Erythroblast (primary cell): ENCODE results near the gene CELA2B.
"Not testable (repeated sequence)": the region's sequence is repeated elsewhere in the genome, so short reads cannot be mapped to it uniquely, and the experiment has no call there.

Source experiments
- GATA1 ChIP-seq: IDR thresholded peaks from 2 replicates; pipeline ENCODE4 v1.6.1; 2011; ENCODE audit warnings: low read depth, mild to moderate bottlenecking, control low read depth, low read length, moderate library complexity
- POLR2A ChIP-seq: IDR thresholded peaks from 2 replicates; pipeline ENCODE4 v1.6.1; 2011; ENCODE audit warnings: mild to moderate bottlenecking, low read length

GRCh38 chr1:15484443-15484842 lies 8.5 kb downstream of the CELA2B start:
- TF ChIP-seq POLR2A, GATA1: not testable (repeated sequence)
